ENCODE results near the gene LHX2.

The LHX2 gene

DNA sequence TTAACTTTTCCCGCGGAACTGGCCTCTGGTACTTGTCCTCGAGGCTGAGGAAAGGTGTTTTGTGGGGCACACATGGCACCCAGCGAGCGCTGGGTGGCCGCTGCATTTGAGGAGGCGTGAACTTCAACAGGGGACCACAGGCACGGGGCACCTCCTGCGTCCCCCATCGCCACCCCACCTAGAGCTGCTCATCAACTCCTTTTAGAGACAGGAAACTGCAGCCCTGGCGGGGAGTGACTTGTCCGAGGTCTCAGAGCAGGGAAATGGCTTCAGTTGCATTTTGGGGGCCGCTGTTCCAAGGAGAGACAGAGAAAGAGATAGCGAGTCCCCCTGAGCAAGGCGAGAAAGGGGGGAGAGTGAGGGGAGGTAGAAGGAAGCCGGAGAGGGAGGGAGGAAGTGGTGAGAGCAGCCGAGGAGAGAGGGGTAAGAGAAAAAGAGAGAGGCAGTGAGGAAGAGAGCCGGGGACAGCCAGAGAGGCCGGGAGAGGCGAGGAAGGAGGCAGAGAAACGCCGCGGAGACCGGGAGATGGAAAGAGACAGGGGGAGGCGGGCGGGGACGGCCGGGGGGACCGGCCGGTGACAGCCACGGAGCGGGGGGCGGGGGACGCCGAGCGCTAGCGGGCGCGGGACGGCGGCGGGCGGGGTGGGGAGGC, 12.5 kb upstream of the LHX2 start:
- in situ Hi-C loops (cut with MboI; ENCODE audit: low sequenced_read_pairs): no loop called here

DNA sequence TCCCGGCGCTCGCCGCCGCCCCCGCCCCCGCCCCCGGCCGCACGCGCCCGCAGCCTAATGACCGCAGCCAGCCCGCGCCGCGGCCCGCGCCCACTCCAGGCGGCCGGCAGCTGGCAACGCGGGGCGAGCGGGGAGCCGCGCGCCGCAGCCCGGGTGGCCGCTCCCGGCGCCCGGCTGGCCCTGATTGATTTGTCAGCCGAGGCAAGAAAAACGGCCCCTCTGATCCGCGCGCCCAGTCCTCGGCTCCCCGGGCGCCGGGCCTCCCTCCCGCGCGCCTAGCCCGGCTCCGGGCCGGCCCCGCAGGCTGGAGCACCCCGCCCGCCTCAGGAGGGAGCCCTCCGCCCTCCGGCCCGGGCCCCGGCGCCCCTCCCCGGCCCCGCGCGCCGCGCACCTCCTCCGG, 11.9 kb upstream of the LHX2 start:
- in situ Hi-C loops (cut with MboI; ENCODE audit: low sequenced_read_pairs): no loop called here

DNA sequence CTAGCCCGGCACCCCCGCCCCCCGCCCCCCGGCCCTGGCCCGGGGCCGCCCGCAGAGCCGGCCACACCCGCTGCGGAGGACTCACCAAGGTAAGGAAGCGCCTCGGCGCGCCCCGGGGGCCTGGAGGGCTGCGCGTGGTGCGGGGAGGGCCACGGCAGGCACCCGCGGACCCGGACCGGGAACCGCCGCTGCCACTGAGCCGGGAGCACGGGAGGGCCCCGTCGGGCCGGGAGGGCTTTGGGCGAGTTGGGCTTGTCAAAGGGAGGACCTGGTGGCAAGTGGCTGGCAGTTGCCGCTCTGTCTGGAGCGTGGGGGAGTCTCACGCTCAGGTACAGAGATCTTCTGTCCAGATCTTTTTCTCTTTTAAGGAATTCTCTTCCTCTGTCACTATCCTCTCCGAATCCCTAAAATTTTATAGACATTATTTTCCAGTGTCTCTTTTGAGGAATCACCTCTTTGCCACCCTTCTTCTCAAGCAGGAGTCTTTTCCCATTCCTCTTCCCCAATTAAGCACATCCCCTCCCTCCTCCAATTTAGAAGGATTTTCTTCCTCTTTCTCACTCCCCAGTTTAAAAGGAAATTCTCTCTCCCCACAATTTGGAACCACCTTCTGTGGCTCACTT, 11.3 kb upstream of the LHX2 start:
- in situ Hi-C loops (cut with MboI; ENCODE audit: low sequenced_read_pairs): no loop called here

DNA sequence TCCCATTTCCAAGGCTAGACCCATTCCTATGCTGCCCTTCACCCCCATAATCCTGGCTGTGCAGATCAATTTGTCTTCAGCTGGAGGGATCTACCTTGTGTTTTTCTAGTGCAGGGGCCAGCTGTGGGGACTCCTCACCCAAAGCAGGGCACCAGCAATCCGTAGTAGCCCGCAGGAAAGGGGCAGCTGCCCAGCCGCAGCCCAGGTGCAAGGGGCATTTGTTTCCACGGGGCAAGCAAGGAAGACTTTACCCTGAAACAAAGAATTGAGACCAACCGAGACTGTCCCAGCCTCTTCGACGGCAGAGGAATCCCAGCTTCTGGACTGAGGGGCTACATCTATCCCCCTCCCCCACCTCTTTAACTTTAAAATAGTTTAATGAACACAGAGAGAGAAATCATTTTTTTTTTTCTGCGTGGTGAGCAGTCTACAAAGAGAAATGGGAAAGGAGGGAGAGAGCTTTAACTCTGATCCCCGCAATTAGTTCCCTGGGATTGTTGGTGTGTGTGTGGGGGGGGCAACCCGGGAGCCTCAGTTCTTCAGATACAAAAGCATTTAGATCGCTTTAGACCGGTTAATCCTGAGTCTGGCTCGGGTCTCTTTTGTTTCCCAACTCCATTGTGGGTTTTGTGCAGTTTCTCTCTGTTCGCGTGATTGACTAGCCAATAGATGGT, 10.6 kb upstream of the LHX2 start:
- in situ Hi-C loops (cut with MboI; ENCODE audit: low sequenced_read_pairs): no loop called here

DNA sequence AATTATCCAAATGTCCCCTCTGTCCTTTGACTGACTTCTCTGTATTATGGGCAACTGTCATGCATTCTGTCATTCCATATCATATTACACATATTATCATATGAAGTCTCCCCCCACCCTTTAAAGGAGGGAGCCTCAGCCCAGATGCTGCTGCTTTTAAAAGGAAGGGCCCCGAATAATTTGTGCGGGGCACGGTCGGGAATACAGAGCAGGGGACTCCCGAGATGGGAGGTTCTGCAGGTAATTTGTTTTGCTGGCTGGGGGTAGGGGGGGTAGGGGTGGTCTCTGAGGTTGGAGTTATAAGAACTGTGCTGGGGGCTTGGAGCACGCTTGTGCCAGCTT, 10.1 kb upstream of the LHX2 start:
- in situ Hi-C loops (cut with MboI; ENCODE audit: low sequenced_read_pairs): no loop called here

DNA sequence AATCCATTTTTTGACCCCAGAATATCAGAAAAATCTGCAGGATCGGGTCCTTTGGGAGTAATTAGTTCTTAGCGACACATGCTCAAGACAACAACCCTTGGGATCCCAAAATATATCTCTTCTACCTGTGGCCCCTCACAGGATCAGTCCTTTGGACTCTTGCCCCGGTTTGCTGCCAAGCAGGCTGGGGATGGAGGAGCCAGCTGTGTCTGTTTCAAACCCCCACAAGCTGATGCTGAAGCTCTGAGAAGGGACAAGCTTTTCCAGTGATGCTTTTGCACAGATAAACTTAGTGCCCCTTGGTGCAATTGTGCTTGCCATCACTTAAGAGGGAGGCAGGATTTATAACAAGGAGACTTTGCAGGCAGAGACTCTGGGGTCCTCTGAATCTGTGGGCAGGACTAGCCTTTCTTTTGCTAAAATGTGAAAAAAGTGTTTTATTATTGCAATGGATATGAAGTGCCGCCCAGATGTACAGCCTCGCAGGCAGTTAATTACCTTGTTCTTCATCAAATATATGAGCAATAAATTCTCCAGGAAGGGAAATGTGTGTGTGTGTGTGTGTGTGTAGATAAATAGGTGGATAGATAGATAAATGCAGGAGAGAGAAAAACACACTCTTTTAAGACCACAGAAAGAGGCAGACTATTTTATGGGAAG, 9.6 kb upstream of the LHX2 start:
- in situ Hi-C loops (cut with MboI; ENCODE audit: low sequenced_read_pairs): no loop called here

DNA sequence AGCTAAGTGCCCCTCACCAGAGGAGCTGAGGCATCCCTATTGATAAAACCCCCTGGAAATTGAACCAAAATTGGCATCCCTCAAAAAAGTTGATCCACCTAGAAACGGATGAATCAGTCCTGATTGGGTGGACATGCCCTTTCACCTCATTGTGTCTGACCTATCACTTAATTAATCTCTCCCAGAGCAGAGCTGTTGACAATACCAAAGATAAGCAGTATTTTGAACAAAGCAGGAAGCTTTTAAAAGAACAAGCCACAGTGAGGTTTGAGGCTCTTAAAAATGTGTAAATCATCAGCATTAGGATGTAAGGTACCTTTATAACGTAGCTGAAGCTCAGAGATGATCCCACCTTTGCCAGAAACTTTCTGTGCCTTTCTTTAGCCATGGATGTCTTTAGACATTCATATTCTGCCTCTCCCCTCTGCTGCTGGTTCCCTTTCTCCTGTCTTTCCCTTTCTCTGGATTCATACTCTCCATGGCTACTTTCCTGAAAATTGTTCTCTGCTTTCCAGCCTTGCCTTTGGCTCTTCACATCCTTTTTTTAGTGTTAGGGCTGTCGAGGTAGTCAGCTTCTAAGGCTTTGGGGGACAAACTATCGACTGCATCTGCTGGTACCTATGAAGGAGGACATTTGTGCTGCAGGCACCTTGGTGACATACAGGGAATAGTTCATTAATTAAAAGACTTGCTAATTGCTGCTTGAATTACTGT, 7.8 kb upstream of the LHX2 start:
- in situ Hi-C loops (cut with MboI; ENCODE audit: low sequenced_read_pairs): no loop called here

DNA sequence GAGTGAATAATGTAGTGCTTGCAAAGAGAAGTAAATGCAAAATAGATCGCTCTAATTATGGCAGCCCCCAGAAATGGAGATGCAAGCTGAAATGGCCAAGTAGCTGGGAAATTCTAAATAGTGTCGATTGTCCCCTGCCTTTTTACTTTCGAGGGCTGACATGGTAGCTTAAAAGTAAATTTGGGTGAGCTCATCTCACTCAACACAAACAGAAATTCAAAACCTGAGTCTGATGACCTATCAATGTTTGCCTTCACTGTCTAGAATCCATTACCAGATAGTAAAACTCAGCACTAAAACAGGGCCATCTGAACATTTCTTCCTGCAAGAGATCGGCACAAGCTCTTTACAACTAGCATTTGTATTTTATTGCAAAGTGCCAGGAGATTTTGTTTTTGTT, 7.0 kb upstream of the LHX2 start:
- in situ Hi-C loops (cut with MboI; ENCODE audit: low sequenced_read_pairs): no loop called here

DNA sequence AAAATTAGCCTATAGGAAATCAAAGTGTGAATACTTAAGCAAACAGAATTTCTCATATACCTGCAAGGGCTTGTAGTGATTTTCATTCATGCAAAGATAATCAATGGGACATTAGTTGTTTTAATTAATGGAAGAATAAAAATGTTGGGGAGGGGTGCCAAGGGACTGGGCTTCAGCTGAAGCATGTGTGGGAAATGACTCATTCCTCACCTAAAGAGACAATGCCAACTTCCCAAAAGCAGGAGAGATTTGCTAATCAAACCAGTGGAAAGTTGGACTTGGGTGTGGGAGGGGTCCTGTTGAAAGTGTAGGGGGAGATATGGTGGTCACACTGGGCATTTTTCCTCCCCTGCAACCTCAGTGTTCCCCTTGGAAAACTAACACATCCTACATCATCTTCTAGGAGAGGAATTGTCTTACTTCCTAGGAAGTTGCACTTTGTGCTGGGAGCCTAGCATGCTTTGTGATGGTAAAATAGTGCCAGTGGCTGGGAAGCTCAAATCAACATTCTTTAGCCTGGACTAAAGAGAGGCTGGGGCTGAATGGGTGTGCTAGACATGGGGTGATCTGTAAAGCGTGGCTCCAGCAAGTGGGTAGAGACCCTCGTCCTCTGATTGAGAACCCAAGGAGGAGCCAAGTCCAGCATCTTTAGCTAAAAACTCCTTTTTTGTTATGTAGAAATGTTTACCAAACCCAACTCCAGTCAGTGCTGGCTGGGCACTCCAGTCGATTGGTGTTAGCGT, 6.4 kb upstream of the LHX2 start:
- in situ Hi-C loops (cut with MboI; ENCODE audit: low sequenced_read_pairs): no loop called here

DNA sequence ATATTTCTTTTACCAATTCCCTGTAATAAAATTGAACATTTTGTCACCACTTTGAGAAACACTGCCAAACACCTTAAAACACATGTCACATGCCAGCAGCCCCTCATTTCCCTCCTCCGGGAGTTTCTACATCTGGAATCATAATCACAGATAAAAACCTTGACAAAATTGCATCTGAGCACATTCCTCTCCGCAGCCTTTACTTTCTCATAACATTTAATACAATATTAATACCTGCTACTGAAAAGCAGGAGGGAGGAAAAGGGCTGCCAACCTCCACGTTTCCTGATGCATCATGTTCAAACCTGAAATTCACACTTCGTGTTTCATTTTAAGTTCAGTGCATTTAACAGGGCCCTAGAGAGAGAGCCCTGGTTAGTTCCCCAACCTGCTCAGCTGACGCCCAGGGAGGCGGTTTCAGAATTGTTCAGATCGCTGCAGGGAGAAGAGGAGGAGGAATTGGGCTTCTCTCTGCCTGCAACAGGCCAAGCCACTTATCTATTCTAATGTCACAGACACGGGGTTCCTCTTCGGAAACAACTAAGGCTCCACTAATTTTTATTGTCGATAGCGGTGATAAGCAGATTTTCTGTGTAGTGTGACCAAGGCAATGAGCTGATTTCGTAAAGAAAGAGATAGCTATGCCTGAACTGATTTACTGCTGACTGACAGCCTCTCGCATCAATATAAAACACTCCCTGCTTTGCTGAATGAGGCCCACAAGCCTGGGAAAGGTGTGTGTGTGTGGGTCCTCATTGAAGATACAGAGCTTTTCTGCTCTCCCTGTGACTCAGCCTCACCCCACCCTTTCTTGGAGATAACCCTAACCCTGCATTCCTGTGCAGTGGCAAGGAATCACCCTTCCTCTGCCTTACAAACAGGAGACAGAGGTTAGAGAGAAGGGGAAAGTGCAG, 4.9 kb upstream of the LHX2 start:
- in situ Hi-C loops (cut with MboI; ENCODE audit: low sequenced_read_pairs): no loop called here

DNA sequence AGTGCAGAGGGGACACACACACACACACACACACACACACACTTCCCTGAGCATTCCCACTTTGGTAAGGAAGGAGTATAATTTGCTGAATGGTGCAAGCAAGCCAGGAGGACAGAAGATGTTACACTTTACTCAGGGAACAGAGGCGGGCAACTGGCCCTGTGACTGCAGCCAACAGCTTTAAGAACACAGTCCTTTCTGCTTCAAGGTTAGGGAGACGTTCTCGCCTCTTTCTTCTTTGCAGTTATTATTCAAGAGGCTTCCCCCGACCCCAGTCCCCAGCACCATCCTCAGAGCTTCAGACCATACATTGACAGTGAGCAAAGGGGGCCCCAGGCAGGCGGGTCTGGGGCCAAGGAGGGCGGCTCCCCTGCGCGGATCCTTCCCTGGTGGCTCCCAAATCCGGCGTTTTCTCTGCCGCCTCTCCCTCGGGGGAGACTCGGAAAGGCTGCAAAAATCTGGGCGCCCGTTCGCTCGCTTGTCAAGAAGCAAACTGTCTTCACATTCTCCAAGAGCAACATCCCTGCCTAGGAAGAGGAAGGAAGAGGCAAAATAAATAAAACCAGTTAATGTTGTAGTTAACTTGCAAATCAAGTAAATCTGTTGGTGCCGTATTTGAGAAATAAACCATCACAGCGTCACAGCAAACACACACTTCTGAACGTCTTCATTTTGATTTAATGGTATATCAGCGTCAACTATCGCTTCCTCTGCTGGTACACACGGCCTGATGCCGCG, 3.8 kb upstream of the LHX2 start:
- in situ Hi-C loops (cut with MboI; ENCODE audit: low sequenced_read_pairs): no loop called here

DNA sequence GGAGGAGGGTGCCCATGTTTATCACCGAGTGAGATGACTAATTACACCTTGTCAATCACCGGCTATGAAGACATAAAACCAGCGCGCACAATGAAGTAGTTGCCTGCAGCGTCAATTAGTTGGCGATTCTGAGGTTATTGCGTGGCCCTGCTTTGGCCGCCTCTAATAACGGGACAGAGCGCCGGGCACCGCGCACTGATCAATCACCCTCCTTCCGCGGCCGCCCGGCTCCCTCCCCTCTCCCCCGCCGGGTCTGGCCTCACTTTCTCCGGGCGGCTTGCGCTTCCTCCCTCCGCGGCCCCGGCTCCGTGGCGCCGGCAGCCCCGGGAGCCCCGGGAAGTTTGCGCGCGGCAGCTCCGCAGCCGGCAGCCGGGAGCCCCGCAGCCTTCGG, 3.3 kb upstream of the LHX2 start:
- in situ Hi-C loops (cut with MboI; ENCODE audit: low sequenced_read_pairs): no loop called here

DNA sequence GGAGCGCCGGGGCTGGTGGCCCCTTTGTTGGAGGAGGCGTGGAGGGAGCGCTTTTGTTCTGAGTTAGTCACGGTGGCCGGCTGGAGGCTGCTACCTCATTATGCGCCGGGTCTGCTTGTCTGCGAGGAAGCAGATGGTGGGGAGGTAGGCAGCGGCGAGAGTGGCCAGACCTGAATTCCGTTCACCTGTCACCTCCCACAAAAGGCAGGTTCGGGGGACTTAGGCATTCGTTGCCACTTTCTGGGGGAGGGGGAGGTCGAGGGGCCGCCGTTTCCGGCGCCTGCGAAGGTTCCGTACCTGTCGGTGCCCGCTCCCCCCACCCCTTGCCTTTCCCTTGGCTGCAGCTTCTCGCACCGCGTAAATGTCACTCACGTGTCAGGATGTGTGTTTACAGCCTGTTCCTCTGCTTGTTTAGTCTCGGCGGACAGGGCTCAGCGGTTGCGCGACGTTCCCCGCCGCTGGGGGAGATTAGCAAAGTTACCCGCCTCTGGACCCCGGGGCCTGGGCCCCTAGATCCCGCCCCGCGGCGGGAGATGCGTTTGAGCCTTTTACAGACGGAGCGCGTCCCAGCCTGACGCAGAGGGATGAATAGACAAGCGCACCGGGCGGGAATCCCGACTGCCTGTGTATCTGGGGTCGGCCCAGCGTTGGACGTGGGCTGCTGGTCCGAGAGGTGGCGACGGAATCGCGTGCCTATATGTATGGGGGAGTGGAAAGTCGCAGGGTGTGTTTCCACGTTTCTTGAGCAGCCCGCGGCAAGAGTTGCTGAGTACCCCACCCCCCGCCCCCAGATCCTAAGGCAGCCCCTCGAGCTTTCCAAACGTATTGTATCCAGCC, 2.7 kb upstream of the LHX2 start:
- in situ Hi-C loops (cut with MboI; ENCODE audit: low sequenced_read_pairs): no loop called here

DNA sequence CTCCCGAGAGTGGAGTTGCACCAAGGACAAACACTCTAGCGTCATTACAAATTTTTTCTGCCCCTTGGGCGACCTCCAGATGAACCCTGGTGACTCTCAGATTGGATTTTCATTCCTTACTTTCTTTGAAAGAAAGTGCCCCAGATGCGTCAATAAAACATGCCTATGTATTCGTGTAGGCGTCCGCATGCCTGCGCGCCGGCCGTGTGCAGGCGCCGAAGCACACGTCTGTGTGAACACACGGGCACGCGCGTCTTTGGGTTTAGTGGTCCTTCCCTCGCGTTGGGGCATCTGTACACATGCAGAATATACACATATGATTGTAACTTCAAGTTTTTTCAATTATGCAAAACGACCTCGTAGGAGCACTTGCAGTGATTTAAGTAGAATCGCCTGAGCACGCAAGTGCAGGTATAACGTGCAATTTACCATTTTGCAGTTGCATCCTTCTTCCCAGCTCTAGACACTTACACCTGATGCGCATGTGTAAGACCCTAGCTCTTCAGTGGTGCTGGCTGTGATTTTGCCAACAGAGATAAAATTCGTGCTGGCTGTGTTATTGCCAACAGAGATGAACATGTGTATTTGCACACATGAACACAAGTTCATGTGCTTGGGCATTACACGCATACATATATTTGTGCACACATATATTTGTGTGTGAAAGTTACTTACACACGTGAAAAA, 1.9 kb upstream of the LHX2 start:
- in situ Hi-C loops (cut with MboI; ENCODE audit: low sequenced_read_pairs): no loop called here

DNA sequence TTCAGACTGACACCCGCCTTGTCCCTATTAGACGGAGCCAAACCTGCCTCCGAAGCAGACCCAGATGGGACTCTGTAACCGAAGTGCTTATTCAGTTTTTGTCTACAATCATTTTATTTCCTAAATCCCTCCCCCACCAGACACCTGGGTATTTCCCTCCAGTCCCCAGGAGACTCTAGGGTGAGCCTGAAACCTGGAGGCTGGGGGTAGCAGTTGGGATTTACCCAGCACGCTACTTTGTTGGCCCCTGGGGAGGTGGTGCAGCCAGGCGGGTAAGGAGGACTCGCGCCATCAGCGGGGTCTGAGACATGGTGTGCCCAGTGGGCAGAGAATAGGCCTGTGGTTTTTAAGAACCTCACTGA, 1.3 kb upstream of the LHX2 start:
- in situ Hi-C loops (cut with MboI; ENCODE audit: low sequenced_read_pairs): no loop called here

DNA sequence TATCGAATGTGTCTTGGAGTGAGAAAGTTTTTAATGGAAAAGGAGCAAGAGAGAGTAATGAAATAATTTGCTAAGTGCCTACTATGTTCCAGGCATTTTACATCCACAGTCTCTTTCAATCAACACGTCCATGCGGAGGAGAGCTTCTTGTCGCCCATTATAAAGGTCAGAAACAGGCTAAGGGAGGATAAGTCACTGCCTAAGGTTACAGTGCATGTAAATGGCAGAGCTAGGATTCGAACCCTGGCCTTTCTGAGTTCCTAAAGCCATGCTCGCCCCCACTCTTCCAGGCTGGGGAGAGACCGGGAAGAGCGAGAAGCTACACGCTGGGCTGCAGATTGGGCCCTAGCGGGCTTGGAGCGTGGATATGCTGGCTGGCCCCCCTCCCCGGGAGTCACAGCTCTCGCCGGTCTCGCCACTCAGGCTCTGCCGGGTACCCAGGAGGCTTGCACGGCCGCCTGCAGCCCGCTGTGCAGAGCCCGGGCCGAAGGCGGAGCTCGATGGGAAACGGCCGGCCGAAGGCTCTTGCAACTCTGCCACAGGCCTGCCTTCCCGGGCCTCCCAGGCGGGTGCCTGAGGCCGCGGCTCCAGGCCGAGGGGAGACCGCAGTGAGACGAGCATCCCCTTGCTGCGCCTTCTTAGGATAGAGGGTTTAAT, 775 bp upstream of the LHX2 start:
- in situ Hi-C loops (cut with MboI; ENCODE audit: low sequenced_read_pairs): no loop called here
